GM19099 (cell line): ENCODE data around the gene TM6SF1.

Experiments
- POLR2A ChIP-seq: IDR thresholded peaks from 3 replicates; pipeline ENCODE4 v1.6.1; 2011; ENCODE audit warnings: low read depth; ENCODE audit not compliant: insufficient read length; ENCODE audit errors: extremely low read depth

Gene TM6SF1

GRCh38 chr15:83081256-83082014 lies 26.0 kb upstream of the TM6SF1 start:
- TF ChIP-seq POLR2A: no peak

- TF ChIP-seq POLR2A: no peak
Observed at GRCh38 chr15:83082730-83083386, 24.6 kb upstream of the TM6SF1 start.

GRCh38 chr15:83087576-83087975 lies 19.9 kb upstream of the TM6SF1 start:
- no peak for TF ChIP-seq POLR2A

- no peak for TF ChIP-seq POLR2A
Observed at GRCh38 chr15:83088876-83089275, 18.6 kb upstream of the TM6SF1 start.

GRCh38 chr15:83090465-83090864 lies 17.0 kb upstream of the TM6SF1 start:
- TF ChIP-seq POLR2A: no peak

GRCh38 chr15:83092309-83092976 lies 15.0 kb upstream of the TM6SF1 start:
- no peak for TF ChIP-seq POLR2A

- TF ChIP-seq POLR2A: no peak
Observed at GRCh38 chr15:83094583-83094982, 12.9 kb upstream of the TM6SF1 start.

- TF ChIP-seq POLR2A: no peak
Observed at GRCh38 chr15:83098079-83098478, 9.4 kb upstream of the TM6SF1 start.

- TF ChIP-seq POLR2A: no peak
Observed at GRCh38 chr15:83099290-83099689, 8.2 kb upstream of the TM6SF1 start.

GRCh38 chr15:83100097-83100646 lies 7.3 kb upstream of the TM6SF1 start:
- TF ChIP-seq POLR2A: no peak

GRCh38 chr15:83102346-83102745 lies 5.1 kb upstream of the TM6SF1 start:
- TF ChIP-seq POLR2A: no peak

- no peak for TF ChIP-seq POLR2A
Observed at GRCh38 chr15:83104141-83104540, 3.3 kb upstream of the TM6SF1 start.

GRCh38 chr15:83105440-83105839 lies 2.0 kb upstream of the TM6SF1 start:
- no peak for TF ChIP-seq POLR2A

- no peak for TF ChIP-seq POLR2A
Observed at GRCh38 chr15:83107841-83108181, 366 bp downstream of the TM6SF1 start.

- peak; percentile 55 for TF ChIP-seq POLR2A
Observed at GRCh38 chr15:83108266-83109219, 1.1 kb downstream of the TM6SF1 start.

- TF ChIP-seq POLR2A: no peak
Observed at GRCh38 chr15:83109532-83109931, 2.1 kb downstream of the TM6SF1 start.
